ENCODE results near the gene RHOJ.

RHOJ gene

GRCh38 chr14:63224196-63224595 lies 20.0 kb downstream of the RHOJ start:
- no peak overlapping the region for H2AFZ ChIP-seq (ENCODE audit: low read depth)
- no peaks in the 10 kb centered on the region for H4K20me1 ChIP-seq (ENCODE audit: insufficient read depth)
- no peaks in the 10 kb centered on the region for H3K4me1 ChIP-seq (ENCODE audit: low read depth, poor library complexity, severe bottlenecking)
- H3K36me3 ChIP-seq (ENCODE audit: insufficient read depth) = no peaks in the 10 kb centered on the region
- TF ChIP-seq CTCF (conservative IDR thresholded peaks at IDR 0.05; ENCODE audit: low read depth, low read length) = no peak
- H3K79me2 ChIP-seq (ENCODE audit: insufficient read depth, low read depth) = no peaks in the 10 kb centered on the region
- no peak overlapping the region for H3K4me2 ChIP-seq
- H3K4me3 ChIP-seq (IDR thresholded peaks at IDR 0.05; ENCODE audit: insufficient read depth, low read depth, low read length) = no peak overlapping the region
- no peak overlapping the region for H3K9ac ChIP-seq
- no peak overlapping the region for H3K27ac ChIP-seq
- no peaks in the 10 kb centered on the region for H3K27me3 ChIP-seq (ENCODE audit: insufficient read depth, low read depth)

GRCh38 chr14:63228217-63228616 lies 24.0 kb downstream of the RHOJ start:
- Histone ChIP-seq H4K20me1 (ENCODE audit: insufficient read depth) (no peaks in the 10 kb centered on the region), H3K9ac (no peak overlapping the region), H3K4me3 (IDR thresholded peaks at IDR 0.05; ENCODE audit: insufficient read depth, low read depth, low read length) (no peak overlapping the region), H3K4me2 (no peak overlapping the region), H3K4me1 (ENCODE audit: low read depth, poor library complexity, severe bottlenecking) (no peaks in the 10 kb centered on the region), H3K79me2 (ENCODE audit: insufficient read depth, low read depth) (no peaks in the 10 kb centered on the region), H3K36me3 (ENCODE audit: insufficient read depth) (no peaks in the 10 kb centered on the region), H3K27ac (no peak overlapping the region), H3K27me3 (ENCODE audit: insufficient read depth, low read depth) (no peaks in the 10 kb centered on the region), H2AFZ (ENCODE audit: low read depth) (no peak overlapping the region)
- no peak for TF ChIP-seq CTCF (conservative IDR thresholded peaks at IDR 0.05; ENCODE audit: low read depth, low read length)

- no peak overlapping the region for H3K4me2 ChIP-seq
- H3K4me1 ChIP-seq (ENCODE audit: low read depth, poor library complexity, severe bottlenecking) = no peaks in the 10 kb centered on the region
- no peak for TF ChIP-seq CTCF (conservative IDR thresholded peaks at IDR 0.05; ENCODE audit: low read depth, low read length)
- H3K4me3 ChIP-seq (IDR thresholded peaks at IDR 0.05; ENCODE audit: insufficient read depth, low read depth, low read length) = no peak overlapping the region
- no peak overlapping the region for H2AFZ ChIP-seq (ENCODE audit: low read depth)
- H3K27me3 ChIP-seq (ENCODE audit: insufficient read depth, low read depth) = no peaks in the 10 kb centered on the region
- H3K79me2 ChIP-seq (ENCODE audit: insufficient read depth, low read depth) = no peaks in the 10 kb centered on the region
- H3K9ac ChIP-seq = no peak overlapping the region
- H3K36me3 ChIP-seq (ENCODE audit: insufficient read depth) = no peaks in the 10 kb centered on the region
- no peak overlapping the region for H3K27ac ChIP-seq
- H4K20me1 ChIP-seq (ENCODE audit: insufficient read depth) = no peaks in the 10 kb centered on the region
Observed at GRCh38 chr14:63229330-63230059, 25.3 kb downstream of the RHOJ start.

GRCh38 chr14:63231766-63232165 lies 27.5 kb downstream of the RHOJ start:
- Histone ChIP-seq H3K27ac (no peak overlapping the region), H3K79me2 (ENCODE audit: insufficient read depth, low read depth) (no peaks in the 10 kb centered on the region), H3K9ac (no peak overlapping the region), H3K4me2 (no peak overlapping the region), H2AFZ (ENCODE audit: low read depth) (no peak overlapping the region), H4K20me1 (ENCODE audit: insufficient read depth) (no peaks in the 10 kb centered on the region), H3K4me3 (IDR thresholded peaks at IDR 0.05; ENCODE audit: insufficient read depth, low read depth, low read length) (no peak overlapping the region), H3K4me1 (ENCODE audit: low read depth, poor library complexity, severe bottlenecking) (no peaks in the 10 kb centered on the region), H3K27me3 (ENCODE audit: insufficient read depth, low read depth) (no peaks in the 10 kb centered on the region), H3K36me3 (ENCODE audit: insufficient read depth) (no peaks in the 10 kb centered on the region)
- TF ChIP-seq CTCF (conservative IDR thresholded peaks at IDR 0.05; ENCODE audit: low read depth, low read length) = no peak

All from KMS-11 (cell line).